K562 (cell line): ENCODE results near the gene USP26. TPM values are rescaled to one million over a fixed set of nuclear protein-coding genes. Genes with fewer than 3 reads are reported as not detected.

Experiments used
- ATAC-seq: fragments of 200-7000 bp; cut with Tn5 transposase; 3 replicates; pipeline ENCODE4 v1.9.1; 2020; ENCODE audit warnings: moderate library complexity
- BruUV-seq: library from RNA; stranded (reverse); fragments of 400-500 nt; replicated peaks from 2 replicates; lab custom pipeline; 2021; lab: Mats Ljungman, UMichigan
- CTCF ChIA-PET: fragments of 300-600 bp; formaldehyde crosslinking; extraction: SDS; loops from one replicate; lab custom pipeline; 2021; ENCODE audit warnings: low intra/inter-chr PET ratio; lab: Yijun Ruan, JAX
- POLR2A ChIA-PET: fragments of 300-600, 350-650 bp; sonication (Branson Sonifier 250); formaldehyde crosslinking; extraction: SDS; loops from one replicate; lab custom pipeline; 2021; ENCODE audit warnings: antibody characterized with exemption, inconsistent platforms; lab: Yijun Ruan, JAX
- DNase-seq, 4 experiments: peaks; one replicate each; pipeline versions ENCODE4 v3.0.0 to v3.0.0-alpha.2; 2011 to 2018; ENCODE audit warnings: low spot score in 3 of 4, mixed read lengths in 3 of 4; ENCODE audit errors: extremely low read depth in 1 of 4
- FAIRE-seq: peaks from 2 replicates; lab custom pipeline; 2011; peaks lifted over from hg19 to GRCh38; lab: Jason Lieb, UNC
- H2AFZ ChIP-seq: 2 replicates; pipeline ENCODE4 v1.6.0; 2011; ENCODE audit warnings: low read depth, low read length, control low read depth, inconsistent platforms
- H3K27ac ChIP-seq: fragments of 200-600 bp; 3 replicates; pipeline ENCODE4 v1.8.0; 2011; ENCODE audit warnings: low read depth, mild to moderate bottlenecking, control low read depth, inconsistent platforms, low read length, moderate library complexity, mixed read lengths; ENCODE audit errors: extremely low read depth
- H3K27me3 ChIP-seq, 2 experiments: fragments of 300-600 bp in 1 of 2; 2 replicates in 1 of 2; 3 replicates in 1 of 2; pipeline versions ENCODE4 v1.6.0 to v1.8.0; 2011; ENCODE audit warnings: inconsistent platforms in 2 of 2, low read length in 2 of 2, mild to moderate bottlenecking in 1 of 2, mixed read lengths in 1 of 2, moderate library complexity in 1 of 2; ENCODE audit not compliant: control insufficient read depth in 2 of 2, insufficient read depth in 2 of 2
- H3K36me3 ChIP-seq: fragments of 300-600 bp; 3 replicates; pipeline ENCODE4 v1.8.0; 2011; ENCODE audit warnings: mild to moderate bottlenecking, low read length, inconsistent platforms; ENCODE audit not compliant: control insufficient read depth, insufficient read depth
- H3K4me1 ChIP-seq, 2 experiments: fragments of 200-600 bp in 1 of 2; replicated peaks in 1 of 2; 2 replicates in 1 of 2; 3 replicates in 1 of 2; pipeline versions ENCODE4 v1.5.1 to v1.8.0; 2011; ENCODE audit warnings: inconsistent platforms in 2 of 2, low read length in 2 of 2, mild to moderate bottlenecking in 1 of 2, mixed read lengths in 1 of 2, moderate library complexity in 1 of 2; ENCODE audit not compliant: control insufficient read depth in 2 of 2, insufficient read depth in 2 of 2
- H3K4me2 ChIP-seq: 2 replicates; pipeline ENCODE4 v1.6.1; 2011; ENCODE audit warnings: low read length, control low read depth, inconsistent platforms, mixed read lengths; ENCODE audit not compliant: insufficient read depth
- H3K4me3 ChIP-seq: fragments of 200-600 bp; sonication (generic), shearing (Covaris generic); 2 replicates; pipeline ENCODE4 v1.5.1; 2016; ENCODE audit warnings: control low read depth, inconsistent platforms
- H3K79me2 ChIP-seq: fragments of 200-600 bp; 3 replicates; pipeline ENCODE4 v1.8.0; 2011; ENCODE audit warnings: low read length, inconsistent platforms; ENCODE audit not compliant: control insufficient read depth, insufficient read depth
- H3K9ac ChIP-seq, 2 experiments: 2 replicates each; pipeline versions ENCODE4 v1.6.0 to v1.6.1; 2011; ENCODE audit warnings: low read depth in 2 of 2, low read length in 2 of 2, control low read depth in 1 of 2, inconsistent platforms in 1 of 2, mild to moderate bottlenecking in 1 of 2, mixed read lengths in 1 of 2; ENCODE audit not compliant: insufficient read depth in 1 of 2
- H3K9me1 ChIP-seq: one replicate; pipeline ENCODE4 v1.6.0; 2011; ENCODE audit warnings: inconsistent platforms, mild to moderate bottlenecking, low read length, moderate library complexity; ENCODE audit not compliant: control insufficient read depth, insufficient read depth
- H3K9me3 ChIP-seq: replicated peaks from 2 replicates; pipeline ENCODE4 v1.5.1; 2011; ENCODE audit warnings: low read depth, low read length, inconsistent platforms; ENCODE audit not compliant: control insufficient read depth, insufficient read depth
- H4K20me1 ChIP-seq: replicated peaks from 2 replicates; pipeline ENCODE4 v1.6.1; 2011; ENCODE audit warnings: low read length, inconsistent platforms, mixed read lengths; ENCODE audit not compliant: control insufficient read depth, insufficient read depth
- BACH1 ChIP-seq: fragments of 200-800 bp; sonication (Bioruptor generic); IDR thresholded peaks from 2 replicates; pipeline ENCODE4 v1.6.1; 2016; ENCODE audit warnings: missing genetic modification characterization, missing compliant biosample characterization
- CEBPG ChIP-seq, 3 experiments: fragments of 200-800 bp in 1 of 3; sonication (Bioruptor generic) in 1 of 3; sonication (generic) in 1 of 3; formaldehyde crosslinking in 1 of 3; IDR thresholded peaks in 2 of 3; conservative IDR thresholded peaks in 1 of 3; 2 replicates each; pipeline versions ENCODE4 v1.6.1 to v1.8.0; 2016 to 2022; ENCODE audit warnings: missing compliant biosample characterization in 2 of 3, missing genetic modification characterization in 2 of 3, mild to moderate bottlenecking in 1 of 3, missing genetic modification reagents in 1 of 3
- CREBBP ChIP-seq: IDR thresholded peaks from one replicate; pipeline ENCODE4 v1.6.1; 2012; ENCODE audit warnings: low read depth, mild to moderate bottlenecking, control low read depth, inconsistent platforms, low read length
- EHMT2 ChIP-seq: fragments of 450-650 bp; IDR thresholded peaks from 2 replicates; pipeline ENCODE4 v1.6.1; 2018; ENCODE audit warnings: antibody characterized with exemption
- HNRNPK ChIP-seq: fragments of 200-400 bp; formaldehyde crosslinking; IDR thresholded peaks from one replicate; pipeline ENCODE4 v1.6.1; 2018; ENCODE audit warnings: mild to moderate bottlenecking, low read depth, low read length; ENCODE audit not compliant: poor library complexity, severe bottlenecking
- POLR3A ChIP-seq: IDR thresholded peaks from 2 replicates; pipeline ENCODE4 v1.6.1; 2011; ENCODE audit warnings: borderline replicate concordance, mild to moderate bottlenecking, moderate library complexity; ENCODE audit not compliant: insufficient read length, insufficient read depth; ENCODE audit errors: extremely low read depth
- SMAD2 ChIP-seq: fragments of 150-350 bp; IDR thresholded peaks from 2 replicates; pipeline ENCODE4 v1.6.1; 2014; ENCODE audit warnings: low read depth, mild to moderate bottlenecking, low read length
- TFAM ChIP-seq: fragments of 250-450 bp; sonication (Bioruptor Pico); conservative IDR thresholded peaks from 2 replicates; pipeline ENCODE4 v1.5.0; 2021; ENCODE audit warnings: mild to moderate bottlenecking, moderate library complexity
- TOE1 ChIP-seq, 2 experiments: fragments of 450-650 bp in 1 of 2; sonication (generic) in 1 of 2; formaldehyde crosslinking in 1 of 2; IDR thresholded peaks; 2 replicates each; pipeline versions ENCODE4 v1.7.1 to v1.8.0; 2016 to 2022; ENCODE audit warnings: borderline replicate concordance in 2 of 2, mild to moderate bottlenecking in 2 of 2, antibody characterized with exemption in 1 of 2, inconsistent platforms in 1 of 2, low read depth in 1 of 2, missing genetic modification reagents in 1 of 2, moderate library complexity in 1 of 2
- ZNF134 ChIP-seq: fragments of 250-450 bp; sonication (Bioruptor Pico); conservative IDR thresholded peaks from 2 replicates; pipeline ENCODE4 v1.4.0; 2020
- ZNF561 ChIP-seq: fragments of 450-650 bp; formaldehyde crosslinking; conservative IDR thresholded peaks from 2 replicates; pipeline ENCODE4 v1.4.0; 2020; ENCODE audit warnings: mild to moderate bottlenecking, moderate library complexity
- ZSCAN29 ChIP-seq: fragments of 450-650 bp; IDR thresholded peaks from 2 replicates; pipeline ENCODE4 v1.6.1; 2017
- WGBS: fragments of 100-300 bp; shearing (Covaris generic); methylation state at CpG from one replicate; pipeline ENCODE4 v1.1.6; 2016; ENCODE audit warnings: low coverage, mixed read lengths; ENCODE audit not compliant: insufficient coverage; ENCODE audit errors: missing lambda C conversion rate; 5-methylcytosine and 5-hydroxymethylcytosine counted together
- in situ Hi-C: fragments of 300-500 bp; cut with MboI; formaldehyde crosslinking; loops from 4 replicates; pipeline ENCODE4 v1.15.0; 2018; ENCODE audit warnings: inconsistent platforms, mixed read lengths
- intact Hi-C: fragments of 100-400 bp; cut with micrococcal nuclease; formaldehyde crosslinking; loops from 2 replicates; pipeline ENCODE4 v1.14.2; 2022
- polyA plus RNA-seq, 8 experiments: library from polyadenylated mRNA; depleted of rRNA in 4 of 8; stranded (reverse) in 5 of 8; unstranded in 3 of 8; fragments of >200 nt; fragmentation: Nextera tagmentation in 2 of 8; fragmentation: Illumina TruSeq in 1 of 8; extraction: Ambion mirVana in 2 of 8; extraction: Trizol in 1 of 8; gene quantifications; 2 replicates each; pipeline versions ENCODE4 v1.2.1 to v1.2.3, GENCODE V29; 2011 to 2014; ENCODE audit warnings: inconsistent platforms in 1 of 8, missing spikeins in 1 of 8
- total RNA-seq, 7 experiments: library from RNA; depleted of rRNA in 6 of 7; stranded (reverse); fragments of >200 nt in 6 of 7; fragmentation: Illumina TruSeq in 2 of 7; extraction: Trizol in 2 of 7; gene quantifications; 2 replicates each; pipeline versions ENCODE4 v1.2.1 to v1.2.3, GENCODE V29; 2011 to 2021; ENCODE audit warnings: low replicate concordance in 1 of 7
- TF ChIP-seq, protein P1 (sequence below): sonication (generic); formaldehyde crosslinking; IDR thresholded peaks from 2 replicates; pipeline ENCODE4 v1.8.0; 2023; ENCODE audit warnings: mild to moderate bottlenecking, missing genetic modification reagents
- TF ChIP-seq, protein P2 (sequence below): conservative IDR thresholded peaks from 2 replicates; pipeline ENCODE4 v1.6.1; 2011; ENCODE audit warnings: low read depth, mild to moderate bottlenecking, low read length; ENCODE audit not compliant: control insufficient read depth
- TF ChIP-seq, protein P3 (sequence below): fragments of 450-650 bp; IDR thresholded peaks from 2 replicates; pipeline ENCODE4 v1.6.1; 2016

Gene USP26
- total and polyA plus RNA-seq, 9 of the 15 experiments (the other 6 are each of a cell fraction or from before 2014, with no cell fraction given): 0.06 to 0.84 (median 0.20) TPM; not detected in 2

DNA sequence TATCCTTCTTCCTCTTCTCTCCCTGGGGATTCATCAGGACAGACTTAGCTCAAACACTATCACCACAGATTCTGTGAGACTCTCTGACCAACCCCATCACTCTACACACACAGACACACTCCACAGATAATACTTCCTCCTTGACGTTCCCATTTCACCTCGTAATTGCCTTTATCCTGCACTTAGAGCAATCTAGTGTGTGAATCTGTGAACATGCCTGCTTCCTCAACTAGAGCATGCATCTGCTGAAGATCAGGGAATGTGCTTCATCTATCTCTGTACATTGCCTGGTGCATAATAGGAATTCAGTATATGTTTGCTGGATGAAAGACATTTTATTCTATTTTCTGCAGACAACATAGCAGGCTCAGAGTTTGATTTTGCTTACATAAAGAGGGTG, 113.4 kb downstream of the USP26 start:
- ChIA-PET CTCF (no interaction called here), POLR2A (interaction anchor here (0.6 kb wide), 1 partner anchor 217 kb away, joined by 3 read pairs; no protein-coding TSS in a partner anchor)
- no peak for DNase-seq
- H3K4me2 ChIP-seq: no peak overlapping the region
- H3K4me3 ChIP-seq: no peak overlapping the region
- H3K9ac ChIP-seq: no peak overlapping the region
- no peaks in the 10 kb centered on the region for H4K20me1 ChIP-seq
- whole genome bisulfite sequencing: 0% methylated on average over 2 of the region's 2 CpGs
- no peaks in the 10 kb centered on the region for H3K9me1 ChIP-seq
- H2AFZ ChIP-seq: no peak overlapping the region
- no peaks in the 10 kb centered on the region for H3K36me3 ChIP-seq
- H3K27me3 ChIP-seq: no peaks in the 10 kb centered on the region
- in situ Hi-C loops: loop anchor here (25.0 kb wide), 1 partner anchor 679 kb away; no protein-coding TSS in a partner anchor
- no peak for ATAC-seq
- no peaks in the 10 kb centered on the region for H3K4me1 ChIP-seq
- no peak overlapping the region for H3K27ac ChIP-seq
- intact Hi-C loops: no loop called here
- no TSS peak for BruUV-seq
- no peak for FAIRE-seq
- H3K9me3 ChIP-seq: no peaks in the 10 kb centered on the region
- H3K79me2 ChIP-seq: no peaks in the 10 kb centered on the region
- TF ChIP-seq TFAM (CRISPR knock-in tag) (no peak), ZNF561 (CRISPR knock-in tag) (no peak), BACH1 (tag) (no peak), ZNF134 (CRISPR knock-in tag) (no peak), CEBPG (CRISPR knock-in tag; IDR thresholded peaks at IDR 0.05) (no peak), CEBPG (tag; conservative IDR thresholded peaks at IDR 0.05 in 1 of 2, IDR thresholded peaks at IDR 0.05 in 1 of 2) (no peak), POLR3A (no peak), ZSCAN29 (no peak), CREBBP (no peak), HNRNPK (no peak), EHMT2 (no peak), TOE1 (IDR thresholded peaks at IDR 0.05; ENCODE audit: borderline replicate concordance) (no peak), TOE1 (CRISPR knock-in tag; IDR thresholded peaks at IDR 0.05; ENCODE audit: borderline replicate concordance, low read depth) (no peak), SMAD2 (no peak)
- TF ChIP-seq, protein P1, sequence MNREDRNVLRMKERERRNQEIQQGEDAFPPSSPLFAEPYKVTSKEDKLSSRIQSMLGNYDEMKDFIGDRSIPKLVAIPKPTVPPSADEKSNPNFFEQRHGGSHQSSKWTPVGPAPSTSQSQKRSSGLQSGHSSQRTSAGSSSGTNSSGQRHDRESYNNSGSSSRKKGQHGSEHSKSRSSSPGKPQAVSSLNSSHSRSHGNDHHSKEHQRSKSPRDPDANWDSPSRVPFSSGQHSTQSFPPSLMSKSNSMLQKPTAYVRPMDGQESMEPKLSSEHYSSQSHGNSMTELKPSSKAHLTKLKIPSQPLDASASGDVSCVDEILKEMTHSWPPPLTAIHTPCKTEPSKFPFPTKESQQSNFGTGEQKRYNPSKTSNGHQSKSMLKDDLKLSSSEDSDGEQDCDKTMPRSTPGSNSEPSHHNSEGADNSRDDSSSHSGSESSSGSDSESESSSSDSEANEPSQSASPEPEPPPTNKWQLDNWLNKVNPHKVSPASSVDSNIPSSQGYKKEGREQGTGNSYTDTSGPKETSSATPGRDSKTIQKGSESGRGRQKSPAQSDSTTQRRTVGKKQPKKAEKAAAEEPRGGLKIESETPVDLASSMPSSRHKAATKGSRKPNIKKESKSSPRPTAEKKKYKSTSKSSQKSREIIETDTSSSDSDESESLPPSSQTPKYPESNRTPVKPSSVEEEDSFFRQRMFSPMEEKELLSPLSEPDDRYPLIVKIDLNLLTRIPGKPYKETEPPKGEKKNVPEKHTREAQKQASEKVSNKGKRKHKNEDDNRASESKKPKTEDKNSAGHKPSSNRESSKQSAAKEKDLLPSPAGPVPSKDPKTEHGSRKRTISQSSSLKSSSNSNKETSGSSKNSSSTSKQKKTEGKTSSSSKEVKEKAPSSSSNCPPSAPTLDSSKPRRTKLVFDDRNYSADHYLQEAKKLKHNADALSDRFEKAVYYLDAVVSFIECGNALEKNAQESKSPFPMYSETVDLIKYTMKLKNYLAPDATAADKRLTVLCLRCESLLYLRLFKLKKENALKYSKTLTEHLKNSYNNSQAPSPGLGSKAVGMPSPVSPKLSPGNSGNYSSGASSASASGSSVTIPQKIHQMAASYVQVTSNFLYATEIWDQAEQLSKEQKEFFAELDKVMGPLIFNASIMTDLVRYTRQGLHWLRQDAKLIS (CRISPR knock-in tag): no peak
- TF ChIP-seq, protein P2, sequence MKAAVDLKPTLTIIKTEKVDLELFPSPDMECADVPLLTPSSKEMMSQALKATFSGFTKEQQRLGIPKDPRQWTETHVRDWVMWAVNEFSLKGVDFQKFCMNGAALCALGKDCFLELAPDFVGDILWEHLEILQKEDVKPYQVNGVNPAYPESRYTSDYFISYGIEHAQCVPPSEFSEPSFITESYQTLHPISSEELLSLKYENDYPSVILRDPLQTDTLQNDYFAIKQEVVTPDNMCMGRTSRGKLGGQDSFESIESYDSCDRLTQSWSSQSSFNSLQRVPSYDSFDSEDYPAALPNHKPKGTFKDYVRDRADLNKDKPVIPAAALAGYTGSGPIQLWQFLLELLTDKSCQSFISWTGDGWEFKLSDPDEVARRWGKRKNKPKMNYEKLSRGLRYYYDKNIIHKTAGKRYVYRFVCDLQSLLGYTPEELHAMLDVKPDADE: no peak
- TF ChIP-seq, protein P3, sequence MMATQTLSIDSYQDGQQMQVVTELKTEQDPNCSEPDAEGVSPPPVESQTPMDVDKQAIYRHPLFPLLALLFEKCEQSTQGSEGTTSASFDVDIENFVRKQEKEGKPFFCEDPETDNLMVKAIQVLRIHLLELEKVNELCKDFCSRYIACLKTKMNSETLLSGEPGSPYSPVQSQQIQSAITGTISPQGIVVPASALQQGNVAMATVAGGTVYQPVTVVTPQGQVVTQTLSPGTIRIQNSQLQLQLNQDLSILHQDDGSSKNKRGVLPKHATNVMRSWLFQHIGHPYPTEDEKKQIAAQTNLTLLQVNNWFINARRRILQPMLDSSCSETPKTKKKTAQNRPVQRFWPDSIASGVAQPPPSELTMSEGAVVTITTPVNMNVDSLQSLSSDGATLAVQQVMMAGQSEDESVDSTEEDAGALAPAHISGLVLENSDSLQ: no peak
